Frontal cortex (tissue), 4 donors: ENCODE results near the gene PTOV1. TPM values are rescaled to one million over a fixed set of nuclear protein-coding genes. Genes with fewer than 3 reads are reported as not detected.
"Not testable (repeated sequence)": the region's sequence is repeated elsewhere in the genome, so short reads cannot be mapped to it uniquely, and the experiment has no call there.

Experiments used
- DNase-seq, 2 donors: peaks; one replicate each; pipeline ENCODE4 v3.0.0; 2012; ENCODE audit warnings: low spot score in 2 of 2
- FAIRE-seq: peaks from 2 replicates; lab custom pipeline; 2012; peaks lifted over from hg19 to GRCh38; lab: Jason Lieb, UNC
- total RNA-seq: library from RNA; depleted of rRNA; stranded (reverse); fragments of >200 nt; gene quantifications from one replicate; pipeline ENCODE4 v1.2.3, GENCODE V29; 2014
- donor health status: control.
- donor health status: control.
- donor health status: control.

The PTOV1 gene
- total RNA-seq, 1 donor from 2014 or later: 109 TPM

DNA sequence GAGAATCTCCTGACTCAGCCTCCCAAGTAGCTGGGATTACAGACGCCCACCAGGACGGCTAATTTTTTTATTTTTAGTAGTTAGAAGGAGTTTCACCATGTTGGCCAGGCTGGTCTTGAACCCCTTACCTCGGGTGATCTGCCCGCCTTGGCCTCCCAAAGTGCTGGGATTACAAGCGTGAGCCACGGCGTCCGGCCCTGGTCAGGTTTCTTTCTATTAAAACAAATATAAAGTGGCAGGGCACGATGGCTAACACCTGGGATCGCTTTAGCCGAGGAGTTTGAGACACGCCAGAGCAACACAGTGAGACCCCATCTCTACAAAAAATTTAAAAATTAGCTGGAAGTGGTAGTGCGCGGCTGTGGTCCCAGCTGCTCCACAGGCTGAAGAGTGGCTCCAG lies 34.4 kb upstream of the PTOV1 start:
- no peak for FAIRE-seq
- no peak for DNase-seq

DNA sequence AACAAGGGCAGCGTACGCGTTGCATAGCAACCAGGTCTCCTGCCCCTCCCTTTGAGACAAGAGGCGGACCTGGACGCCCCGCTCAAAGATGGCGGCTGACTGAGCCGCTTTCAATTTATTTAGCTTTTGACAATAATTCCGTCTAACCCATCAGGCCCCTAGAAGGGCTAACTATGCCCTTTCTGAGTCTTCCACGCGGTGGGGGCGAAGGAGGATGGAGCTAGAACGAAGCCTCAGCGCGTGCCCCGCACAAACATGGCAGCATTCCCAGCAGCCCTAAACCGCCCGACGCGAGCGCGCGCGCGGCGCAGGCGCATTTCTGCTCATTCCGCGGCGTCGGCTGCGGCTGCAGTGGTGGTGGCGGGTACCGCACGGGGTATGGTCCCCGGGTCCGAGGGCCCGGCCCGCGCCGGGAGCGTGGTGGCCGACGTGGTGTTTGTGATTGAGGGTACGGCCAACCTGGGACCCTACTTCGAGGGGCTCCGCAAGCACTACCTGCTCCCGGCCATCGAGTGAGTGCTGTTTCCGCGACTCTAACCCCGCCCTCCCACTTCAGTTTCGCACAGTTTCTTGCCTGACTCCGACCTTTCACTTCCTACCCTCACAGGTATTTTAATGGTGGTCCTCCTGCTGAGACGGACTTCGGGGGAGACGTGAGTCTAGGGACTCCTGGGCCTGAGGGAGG lies 32.9 kb upstream of the PTOV1 start, which contains the start of gene MED25:
Gene MED25, plus strand, starts transcription at position 326 of the 685 bp plus-strand sequence. Its CDS starts 53 bp downstream, at position 379.
- FAIRE-seq: no peak
- peak; percentile 92 to 93 for DNase-seq

DNA sequence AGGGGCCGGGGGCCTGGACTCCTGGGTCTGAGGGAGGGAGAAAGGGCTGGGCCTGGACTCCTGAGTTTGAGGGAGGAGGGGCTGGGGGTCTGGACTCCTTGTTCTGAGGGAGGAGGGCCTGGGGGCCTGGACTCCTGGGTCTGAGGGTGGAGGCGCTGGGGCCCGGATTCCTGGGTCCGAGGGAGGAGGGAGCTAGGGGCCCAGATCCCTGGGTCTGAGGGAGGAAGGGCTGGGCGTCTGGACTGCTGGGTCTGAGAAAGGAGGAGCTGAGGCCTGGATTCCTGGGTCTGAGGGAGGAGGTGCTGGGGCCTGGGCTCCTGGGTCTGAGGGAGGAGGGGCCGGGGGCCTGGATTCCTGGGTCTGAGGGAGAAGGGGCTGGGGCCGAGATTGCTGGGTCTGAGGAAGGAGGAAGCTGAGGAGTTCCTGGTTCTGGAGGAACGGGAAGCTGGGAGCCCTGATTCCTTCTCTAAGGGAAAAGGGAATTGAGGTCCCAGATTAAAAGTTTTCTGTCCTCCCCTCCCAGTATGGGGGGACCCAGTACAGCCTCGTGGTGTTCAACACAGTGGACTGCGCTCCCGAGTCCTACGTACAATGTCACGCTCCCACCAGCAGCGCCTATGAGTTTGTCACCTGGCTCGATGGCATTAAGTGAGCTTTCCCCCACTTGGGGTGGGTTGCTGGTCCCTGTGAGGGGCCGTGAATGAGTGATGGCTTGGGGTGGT lies 32.1 kb upstream of the PTOV1 start:
- FAIRE-seq: no peak

DNA sequence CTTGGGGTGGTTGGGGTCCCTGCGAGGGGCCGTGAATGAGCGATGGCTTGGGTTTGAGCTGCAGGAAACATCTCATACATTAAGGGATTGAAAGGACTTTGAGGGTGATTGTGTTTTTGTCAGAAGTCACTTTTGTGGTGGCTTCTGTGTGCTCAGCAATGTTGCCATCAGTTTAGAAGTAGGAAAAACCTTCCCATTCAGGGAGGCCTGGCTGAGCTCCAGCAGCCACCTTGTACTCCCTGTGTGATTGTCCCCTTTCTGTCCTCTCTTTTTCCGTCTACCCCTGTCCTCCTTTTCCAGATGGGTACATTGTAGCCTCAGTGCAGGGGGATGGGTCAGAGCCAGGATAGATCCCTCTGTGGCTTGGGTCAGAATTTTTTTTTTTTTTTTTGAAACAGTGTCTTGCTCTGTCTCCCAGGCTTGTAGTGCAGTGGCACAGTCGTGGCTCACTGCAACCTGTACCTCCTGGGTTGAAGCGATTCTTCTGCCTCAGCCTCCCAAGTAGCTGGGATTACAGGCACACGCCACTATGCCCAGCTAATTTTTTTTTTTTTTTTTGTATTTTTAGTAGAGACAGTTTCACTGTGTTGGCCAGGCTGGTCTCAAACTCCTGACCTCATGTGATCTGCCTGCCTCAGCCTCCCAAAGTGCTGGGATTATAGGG lies 31.4 kb upstream of the PTOV1 start:
- FAIRE-seq: not testable (repeated sequence)

More for the DNA sequence above, 32.1 kb upstream of the PTOV1 start:
- no peak for DNase-seq

DNA sequence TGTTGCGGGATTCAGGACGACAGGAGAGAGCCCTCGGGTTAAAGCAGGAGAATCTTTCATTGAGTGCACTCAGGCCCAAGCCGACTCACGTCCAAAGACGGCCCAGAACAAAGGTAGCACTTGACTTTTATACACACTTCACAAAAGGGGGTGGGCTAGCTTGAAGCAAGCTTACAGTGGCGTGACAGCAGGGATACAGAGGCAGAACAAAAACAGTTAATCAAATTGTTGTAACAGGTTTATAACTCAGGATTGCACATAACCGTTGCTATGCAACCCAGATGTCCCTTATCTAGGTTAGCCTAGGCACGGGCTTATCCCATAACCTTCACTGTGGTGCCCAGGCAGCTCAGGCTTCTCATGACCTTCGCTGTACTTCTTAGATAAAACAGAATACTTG lies 30.8 kb upstream of the PTOV1 start:
- FAIRE-seq: no peak
- DNase-seq: no peak

More for the DNA sequence above, 31.4 kb upstream of the PTOV1 start:
- not testable (repeated sequence) for DNase-seq

DNA sequence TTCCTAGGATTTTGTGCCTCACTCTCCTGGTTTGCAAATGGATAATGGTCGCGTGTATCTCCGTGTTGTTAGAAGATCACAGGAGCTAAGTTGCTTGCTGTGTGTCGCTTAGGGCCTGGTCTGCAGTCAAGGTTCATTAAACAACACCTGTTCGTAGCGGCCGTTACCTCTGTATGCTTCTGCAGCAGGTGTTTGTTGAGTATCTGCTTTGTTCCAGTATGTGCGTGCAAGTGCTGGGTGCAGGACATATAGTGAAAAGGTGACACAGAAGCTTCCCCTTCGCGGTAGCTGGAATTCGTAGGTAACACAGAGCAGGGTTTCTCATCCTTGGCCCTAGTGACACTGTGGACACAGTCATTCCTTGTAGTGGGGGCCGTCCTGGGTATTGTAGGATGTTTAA lies 27.5 kb upstream of the PTOV1 start:
- DNase-seq (no peak), FAIRE-seq (no peak)

DNA sequence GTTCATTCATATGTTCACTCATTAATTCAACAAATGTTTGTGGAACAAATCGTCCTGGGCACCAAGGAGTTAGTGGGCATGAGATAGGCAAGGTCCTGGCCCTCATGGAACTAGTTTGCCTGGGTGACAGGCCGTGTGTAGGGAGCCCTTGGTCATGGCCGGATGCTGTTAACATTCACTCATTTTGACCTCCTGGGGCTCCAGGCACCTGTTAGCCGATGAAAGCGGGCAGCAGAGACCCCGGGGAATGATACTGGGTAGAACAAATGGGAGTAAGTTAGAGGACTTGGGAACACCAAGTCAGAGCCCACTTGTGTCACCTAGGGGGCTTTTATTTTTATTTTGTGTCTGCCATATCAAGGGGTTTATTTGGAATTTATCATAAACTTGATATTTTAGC lies 26.3 kb upstream of the PTOV1 start:
- DNase-seq: no peak
- FAIRE-seq: no peak

DNA sequence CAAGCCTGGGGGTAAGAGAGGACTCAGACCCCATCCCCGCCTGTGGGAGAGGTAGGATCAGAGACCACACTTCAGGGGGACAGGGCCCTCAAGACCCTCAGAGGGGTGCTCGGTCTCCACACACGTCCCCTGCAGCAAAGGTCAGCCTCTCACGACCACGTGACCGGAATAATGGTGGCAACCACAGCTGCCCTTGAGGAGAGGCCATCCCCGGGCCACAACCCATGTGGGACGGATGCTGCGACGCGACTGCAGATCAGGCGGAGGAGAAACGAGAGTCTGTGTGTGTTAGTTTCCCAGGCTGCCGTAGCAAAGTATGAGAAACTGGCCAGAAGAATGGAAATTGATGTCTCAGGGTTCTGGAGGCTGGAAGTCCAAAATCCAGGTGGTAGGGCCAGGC lies 23.9 kb upstream of the PTOV1 start:
- FAIRE-seq: no peak

DNA sequence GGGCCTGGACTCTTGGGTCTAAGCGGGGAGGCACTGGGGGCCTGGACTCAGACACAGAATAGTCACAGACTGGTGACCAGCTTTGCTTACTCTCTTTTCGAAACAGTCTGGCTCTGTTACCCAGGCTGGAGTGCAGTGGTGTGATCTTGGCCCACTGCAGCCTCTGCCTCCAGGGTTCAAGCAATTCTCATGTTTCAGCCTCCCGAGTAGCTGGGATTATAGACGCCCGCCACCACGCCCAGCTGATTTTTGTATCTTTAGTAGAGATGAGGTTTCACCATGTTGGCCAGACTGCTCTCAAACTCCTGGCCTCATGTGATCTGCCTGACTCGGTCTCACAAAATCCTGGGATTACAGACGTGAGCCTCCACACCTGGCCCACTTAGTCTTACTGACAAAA lies 21.8 kb upstream of the PTOV1 start:
- DNase-seq (no peak), FAIRE-seq (no peak)

More for the DNA sequence above, 23.9 kb upstream of the PTOV1 start:
- DNase-seq: no peak

DNA sequence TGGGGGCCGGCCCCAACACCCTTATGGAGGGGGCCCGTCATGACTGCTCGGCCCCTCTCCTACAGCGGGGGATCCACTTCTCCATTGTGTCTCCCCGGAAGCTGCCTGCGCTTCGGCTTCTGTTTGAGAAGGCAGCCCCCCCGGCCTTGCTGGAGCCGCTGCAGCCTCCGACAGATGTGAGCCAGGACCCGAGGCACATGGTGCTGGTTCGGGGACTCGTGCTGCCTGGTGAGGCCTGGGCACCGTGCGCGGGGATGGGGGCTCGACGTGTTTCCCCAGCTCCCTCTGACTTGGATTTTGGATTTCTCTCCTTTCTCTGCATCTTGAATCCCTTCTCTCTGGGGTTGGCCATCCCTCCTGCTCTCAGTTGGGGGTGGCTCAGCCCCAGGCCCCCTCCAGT lies 21.2 kb upstream of the PTOV1 start:
- FAIRE-seq (no peak), DNase-seq (no peak)

DNA sequence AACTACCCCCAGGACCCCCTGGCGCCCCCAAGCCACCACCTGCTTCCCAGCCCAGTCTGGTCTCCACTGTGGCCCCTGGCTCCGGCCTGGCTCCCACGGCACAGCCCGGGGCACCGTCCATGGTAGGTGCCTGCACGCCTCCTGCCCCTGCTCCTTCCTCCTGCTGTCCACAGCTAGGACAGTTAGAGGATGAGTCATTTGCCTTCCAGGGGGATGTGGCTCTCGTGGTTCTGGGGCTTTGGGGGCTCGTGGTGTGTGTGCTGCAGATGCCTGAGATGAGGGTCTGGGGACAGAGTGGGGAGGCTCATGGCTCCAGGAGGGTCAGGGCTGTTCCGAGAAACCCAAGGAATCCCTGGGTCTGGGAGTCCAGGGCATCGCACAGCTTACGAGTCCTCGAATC lies 20.2 kb upstream of the PTOV1 start:
- DNase-seq (no peak), FAIRE-seq (no peak)

DNA sequence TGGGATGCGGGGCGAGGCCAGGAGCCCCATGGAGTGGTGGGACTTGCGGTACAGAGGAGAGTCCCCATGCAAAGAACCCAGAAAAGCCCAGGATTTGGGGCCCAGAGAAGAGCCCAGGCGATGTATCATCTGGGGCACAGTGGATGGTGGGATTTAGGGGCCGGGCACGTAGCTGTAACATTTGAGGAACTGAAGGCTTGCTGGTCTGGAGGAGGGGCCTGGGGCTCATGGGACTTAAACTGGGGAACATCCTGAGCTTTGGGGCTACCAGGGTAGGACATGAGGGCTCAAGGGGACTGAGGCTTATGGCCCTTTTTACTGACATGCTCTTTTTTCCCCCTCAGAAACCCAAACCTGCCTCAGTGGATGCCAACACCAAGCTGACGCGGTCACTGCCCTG lies 19.4 kb upstream of the PTOV1 start:
- no peak for FAIRE-seq
- DNase-seq: no peak

DNA sequence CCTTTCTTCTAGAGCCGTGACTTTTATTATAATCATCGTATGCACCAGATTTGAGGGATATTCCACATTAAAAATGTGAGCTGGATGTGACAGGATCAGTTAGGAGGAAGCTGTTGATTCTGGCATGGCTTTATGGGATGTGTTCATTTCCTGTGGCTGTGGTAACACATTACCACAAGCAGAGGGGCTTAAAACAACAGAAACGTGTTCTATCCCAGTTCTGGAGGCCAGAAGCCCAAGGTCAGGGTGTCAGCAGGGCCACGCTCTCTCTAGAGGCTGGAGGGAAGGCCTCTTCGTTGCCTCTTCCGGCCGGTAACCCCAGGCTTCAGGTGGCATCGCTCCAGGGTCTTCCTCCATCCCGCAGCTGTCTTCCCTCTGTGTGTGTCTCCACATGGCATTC lies 18.4 kb upstream of the PTOV1 start:
- FAIRE-seq: no peak
- no peak for DNase-seq

DNA sequence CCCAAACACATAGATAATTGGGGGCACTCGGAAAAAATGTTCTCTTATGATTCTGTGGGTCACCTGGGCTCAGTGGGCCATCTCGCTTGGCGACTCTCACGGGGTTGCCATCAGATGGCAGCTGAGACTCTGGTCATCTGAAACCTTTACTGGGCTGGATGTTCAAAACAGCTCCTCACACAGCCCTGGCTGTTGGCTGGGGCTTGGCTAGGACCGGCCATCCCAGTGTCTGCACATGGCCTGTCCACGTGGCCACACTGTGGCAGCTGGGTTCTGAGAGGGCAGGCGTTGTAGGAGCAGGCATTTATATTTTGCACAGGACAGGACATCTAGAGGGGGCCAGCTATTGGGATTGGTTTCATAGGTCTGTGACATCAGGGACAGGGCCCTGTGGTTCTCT lies 17.4 kb upstream of the PTOV1 start:
- no peak for FAIRE-seq
- DNase-seq: no peak

DNA sequence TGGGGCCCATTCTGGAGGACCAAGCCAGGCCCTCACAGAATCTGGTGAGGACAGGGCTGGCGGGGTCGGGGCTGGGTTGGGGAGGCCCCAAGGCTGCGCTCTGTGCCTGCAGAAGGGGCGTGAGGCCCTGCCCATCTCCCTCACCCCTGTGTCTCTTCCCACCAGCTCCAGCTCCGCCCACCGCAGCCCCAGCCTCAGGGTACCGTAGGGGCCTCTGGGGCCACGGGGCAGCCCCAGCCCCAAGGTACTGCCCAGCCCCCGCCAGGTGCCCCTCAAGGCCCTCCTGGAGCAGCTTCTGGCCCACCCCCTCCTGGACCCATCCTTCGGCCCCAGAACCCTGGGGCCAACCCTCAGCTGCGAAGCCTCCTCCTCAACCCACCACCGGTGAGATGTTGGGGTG lies 15.4 kb upstream of the PTOV1 start:
- FAIRE-seq: no peak
- DNase-seq: no peak

DNA sequence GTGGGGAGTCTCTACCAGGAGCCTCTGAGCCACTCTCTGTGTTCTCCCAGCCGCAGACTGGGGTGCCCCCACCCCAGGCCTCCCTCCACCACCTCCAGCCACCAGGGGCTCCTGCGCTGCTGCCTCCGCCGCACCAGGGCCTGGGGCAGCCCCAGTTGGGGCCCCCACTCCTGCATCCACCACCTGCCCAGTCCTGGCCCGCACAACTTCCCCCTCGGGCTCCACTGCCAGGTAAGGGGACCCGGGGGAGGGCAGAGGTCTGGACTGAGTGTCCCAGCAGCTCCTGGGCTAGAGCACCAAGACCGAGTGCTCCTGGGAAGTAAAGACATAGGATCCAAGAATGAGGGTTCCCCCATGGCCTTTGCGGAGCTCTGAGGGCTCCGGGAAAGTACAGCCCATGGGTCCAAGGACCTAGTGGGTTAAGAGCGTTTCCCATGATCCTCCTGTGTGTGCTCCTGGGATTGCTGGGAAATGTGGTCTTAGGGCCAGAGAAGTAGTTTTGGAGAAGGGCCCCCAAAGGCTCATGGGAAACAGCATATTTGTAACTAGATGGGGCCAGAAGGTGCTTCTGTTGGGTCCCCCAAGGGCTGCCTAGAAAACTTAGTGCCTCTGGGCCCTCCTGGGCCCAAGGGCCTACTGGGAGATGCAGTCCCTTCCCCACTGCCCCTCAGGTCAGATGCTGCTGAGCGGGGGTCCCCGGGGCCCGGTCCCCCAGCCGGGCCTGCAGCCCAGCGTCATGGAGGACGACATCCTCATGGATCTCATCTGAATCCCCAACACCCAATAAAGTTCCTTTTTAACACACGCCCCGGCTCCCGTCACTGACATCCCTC lies 14.6 kb upstream of the PTOV1 start:
- FAIRE-seq (no peak), DNase-seq (no peak)

DNA sequence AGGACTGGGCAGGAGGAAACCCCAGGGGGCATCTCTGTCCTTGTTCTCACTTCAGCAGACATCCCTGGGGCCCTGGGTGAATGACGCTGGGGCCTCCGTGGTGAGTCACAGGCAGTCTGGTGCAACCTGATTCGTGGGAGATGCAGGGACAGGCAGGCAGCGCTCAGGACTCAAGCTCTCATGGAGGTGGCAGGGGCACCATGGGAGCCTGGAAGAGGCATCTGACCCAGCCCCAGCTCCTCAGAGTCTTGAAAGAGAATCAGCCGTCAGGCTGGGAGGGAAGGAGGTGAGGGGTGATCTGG lies 14.0 kb upstream of the PTOV1 start:
- FAIRE-seq (no peak), DNase-seq (no peak)

DNA sequence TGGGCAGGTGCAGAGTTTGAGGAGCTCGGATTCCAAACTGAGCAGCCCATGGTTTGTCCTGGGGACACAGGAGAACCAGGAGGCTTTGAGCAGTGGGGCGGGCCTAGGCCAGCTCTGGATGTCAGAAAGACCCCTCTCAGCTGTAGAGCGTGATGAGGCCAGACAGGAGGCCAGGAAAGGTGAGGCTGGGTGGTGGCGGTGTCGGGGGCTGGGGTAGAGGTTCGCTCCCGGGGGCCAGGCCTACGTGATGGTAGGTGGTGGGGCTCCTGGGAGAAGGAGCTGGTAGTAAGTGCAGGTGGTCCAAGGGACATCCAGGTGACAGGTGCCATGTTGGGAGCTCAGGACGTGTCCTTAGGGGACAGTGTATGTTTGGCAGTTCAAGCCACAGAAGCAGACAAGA lies 13.5 kb upstream of the PTOV1 start:
- no peak for DNase-seq
- FAIRE-seq: no peak

DNA sequence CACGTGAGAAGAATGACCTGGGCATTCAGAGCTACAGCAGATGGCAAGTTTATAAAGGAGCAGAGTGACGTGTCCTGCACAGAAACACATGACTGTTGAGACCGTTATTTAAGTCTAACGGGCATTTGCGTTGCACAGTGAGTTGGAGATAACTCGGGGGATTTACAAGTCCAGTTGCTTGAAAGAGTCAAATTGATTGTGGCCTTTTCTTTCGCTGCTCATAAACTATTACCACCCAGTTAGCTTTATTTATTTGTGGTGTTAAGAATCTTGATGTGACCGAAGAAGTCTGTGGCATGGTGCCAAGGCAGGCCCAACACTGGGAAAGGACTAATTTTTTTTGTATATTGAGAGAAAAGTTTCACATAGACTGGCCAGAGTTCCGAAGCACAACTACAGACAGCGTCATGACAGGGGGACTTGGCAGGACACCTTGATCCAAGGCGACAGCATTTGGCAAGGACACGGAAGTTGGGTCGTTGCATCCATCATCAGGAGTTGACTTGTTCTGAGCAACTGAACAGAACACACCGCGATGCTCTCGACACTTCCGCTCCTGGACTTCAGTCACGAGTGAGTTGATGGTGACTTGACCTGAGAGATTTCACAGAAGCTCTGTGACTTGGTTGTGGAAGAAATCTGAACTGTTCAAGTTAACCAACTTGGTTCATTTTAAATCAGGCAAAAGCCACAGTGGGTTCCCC lies 11.9 kb upstream of the PTOV1 start:
- DNase-seq: no peak
- no peak for FAIRE-seq

DNA sequence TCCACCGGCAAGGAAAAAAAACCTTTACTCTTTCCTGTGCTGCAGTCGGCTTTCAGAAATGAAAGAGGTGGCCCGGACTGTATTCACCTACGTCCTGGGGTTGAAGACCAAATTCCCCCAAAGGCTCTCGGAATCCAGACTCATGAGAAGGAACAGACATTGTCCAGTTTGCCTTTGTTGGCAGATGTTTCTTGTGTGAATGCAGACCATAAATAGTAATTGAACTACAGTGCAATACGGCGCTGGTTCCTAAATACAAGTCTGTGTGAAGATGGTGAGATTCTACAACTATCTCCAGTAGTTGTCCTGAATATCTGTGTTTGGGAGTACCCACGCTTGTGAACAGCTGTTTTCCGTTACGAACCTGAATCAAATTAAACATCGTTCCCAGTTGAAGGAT lies 11.2 kb upstream of the PTOV1 start:
- FAIRE-seq (no peak), DNase-seq (no peak)
